Activated naive CD4-positive, alpha-beta T cell treated with anti-CD3 and anti-CD28 coated beads, Interleukin-2, amount 10 ng/mL, durations not matched to agents 5 hours and 36 hours (primary cell): ENCODE measurements around the gene CREBZF. TPM values are rescaled to one million over a fixed set of nuclear protein-coding genes. Genes with fewer than 3 reads are reported as not detected.

ENCODE experiments used
- total RNA-seq, 2 experiments: library from RNA; stranded (reverse); gene quantifications; one replicate each; pipeline ENCODE4 v1.2.3, GENCODE V29; 2021

The CREBZF gene, protein sequence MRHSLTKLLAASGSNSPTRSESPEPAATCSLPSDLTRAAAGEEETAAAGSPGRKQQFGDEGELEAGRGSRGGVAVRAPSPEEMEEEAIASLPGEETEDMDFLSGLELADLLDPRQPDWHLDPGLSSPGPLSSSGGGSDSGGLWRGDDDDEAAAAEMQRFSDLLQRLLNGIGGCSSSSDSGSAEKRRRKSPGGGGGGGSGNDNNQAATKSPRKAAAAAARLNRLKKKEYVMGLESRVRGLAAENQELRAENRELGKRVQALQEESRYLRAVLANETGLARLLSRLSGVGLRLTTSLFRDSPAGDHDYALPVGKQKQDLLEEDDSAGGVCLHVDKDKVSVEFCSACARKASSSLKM
- total RNA-seq: 10 to 100 TPM; 66.7 to 67.0 TPM

GRCh38 chr11:85664615-85665481 is at the start of gene CREBZF:
CREBZF (minus strand) TSS chr11:85665129; CDS start chr11:85664875, 254 bp downstream.

DNA sequence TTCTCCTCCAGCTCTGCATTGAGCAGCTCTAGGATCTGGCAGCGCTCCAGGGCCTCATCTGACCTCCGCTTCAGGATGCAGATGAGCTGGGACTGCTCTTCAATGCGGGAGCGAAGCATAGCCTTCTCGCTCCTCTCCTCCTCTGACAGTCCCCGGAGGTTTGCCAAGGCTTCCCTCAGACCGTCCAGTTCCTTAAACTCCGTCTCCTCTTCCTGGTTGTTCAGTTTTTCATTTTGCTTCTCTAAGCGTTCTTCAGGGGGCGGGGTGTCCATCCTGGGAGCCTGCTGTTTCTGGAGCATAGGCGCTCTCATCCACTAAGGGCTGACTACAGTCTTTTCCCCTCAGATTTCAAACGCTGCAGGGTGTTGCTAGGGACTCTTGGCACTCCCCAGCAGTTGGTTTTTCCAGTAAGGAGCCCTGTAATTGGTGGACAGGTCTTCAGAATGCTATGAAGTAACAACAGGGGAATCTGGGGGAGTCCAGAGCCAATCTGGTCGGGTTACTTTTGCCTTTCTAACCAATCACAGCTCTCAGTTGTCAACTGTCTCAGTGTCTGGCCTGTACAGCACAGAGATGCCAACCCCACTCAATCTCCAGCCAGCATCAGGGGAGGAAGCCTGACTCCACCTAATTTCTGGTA is 21.0 kb upstream of the CREBZF start, which contains the start of gene CCDC89:
Gene CCDC89, minus strand, starts transcription at position 376 of the 640 bp plus-strand sequence. Its CDS starts 65 bp downstream, at position 311.

GRCh38 chr11:85647604-85648299 is 17.2 kb downstream of the CREBZF start, which contains the start of gene TMEM126A:
TMEM126A (plus strand) TSS chr11:85647967; CDS start chr11:85650256, 2,289 bp downstream.

DNA sequence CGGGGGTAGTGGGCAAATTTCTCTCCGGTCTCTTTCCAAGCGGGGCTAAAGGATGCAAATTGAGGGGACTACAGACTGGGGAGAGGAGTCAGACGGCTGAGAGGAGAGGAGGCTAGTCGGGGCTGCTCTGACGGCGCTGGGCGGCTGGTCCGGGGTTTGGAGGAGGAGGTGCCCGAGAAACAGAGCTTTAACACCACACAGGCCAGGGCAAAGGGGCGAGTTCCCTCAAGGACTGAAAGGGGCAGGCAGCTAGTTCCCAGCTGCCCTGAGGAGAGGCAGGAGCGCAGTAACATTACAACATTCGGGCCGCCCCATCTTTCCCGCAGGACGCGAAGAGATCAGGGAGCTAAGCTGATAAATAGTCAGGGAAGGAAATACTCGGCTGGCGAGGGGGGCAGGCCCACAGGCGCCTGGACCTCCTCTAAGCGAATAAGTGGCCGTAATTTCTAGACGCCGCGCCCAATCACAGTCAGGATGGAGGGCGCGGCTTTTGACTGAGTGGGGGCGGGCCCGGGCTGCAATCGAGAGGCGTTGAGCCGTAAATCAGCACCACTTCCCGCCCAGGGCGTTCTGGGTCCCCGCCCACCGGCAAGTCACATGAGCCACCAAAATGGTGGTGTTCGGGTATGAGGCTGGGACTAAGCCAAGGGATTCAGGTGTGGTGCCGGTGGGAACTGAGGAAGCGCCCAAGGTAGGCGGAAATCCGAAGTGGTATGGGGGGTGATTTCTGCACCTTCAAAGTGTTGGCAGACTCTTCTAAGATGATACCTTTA is 36.7 kb downstream of the CREBZF start, which contains the start of gene TMEM126B:
Gene TMEM126B, plus strand, starts transcription at position 596 of the 773 bp plus-strand sequence. Its CDS starts 15 bp downstream, at position 611.

DNA sequence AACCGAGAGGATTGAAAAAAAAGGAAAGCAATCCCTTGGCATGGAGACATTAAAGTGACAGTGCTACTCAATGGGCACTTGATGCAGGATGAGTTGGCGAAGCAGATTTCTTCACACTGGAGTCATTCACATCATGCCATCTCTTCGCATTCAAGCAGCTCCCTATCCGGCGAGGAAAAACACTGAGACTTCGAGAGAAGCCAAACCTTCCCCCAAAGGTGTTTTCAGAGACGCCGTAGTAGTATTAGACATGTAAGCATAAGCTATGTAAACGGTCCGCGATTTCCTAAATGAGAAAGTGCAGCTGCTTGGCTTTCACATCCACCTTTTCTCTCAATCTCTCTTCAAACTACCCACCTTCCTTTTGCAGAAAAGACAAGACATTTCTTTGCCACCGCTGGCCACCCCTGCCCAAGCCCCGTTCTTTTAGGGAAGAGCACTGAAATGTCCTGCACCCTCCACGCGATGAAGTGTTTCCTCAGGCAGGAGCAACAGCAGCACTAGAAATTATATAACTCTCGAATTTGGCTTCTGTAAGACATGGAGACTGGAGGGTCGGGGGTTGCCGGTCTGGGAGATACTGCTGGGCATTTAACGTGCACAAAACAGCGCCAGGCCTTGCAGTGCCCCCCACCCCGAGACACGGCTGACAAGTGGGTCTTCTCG is 37.5 kb downstream of the CREBZF start, which contains the start of gene DLG2:
Gene DLG2, minus strand, starts transcription at position 13 of the 666 bp plus-strand sequence.

Other genes starting within 250 kb of the CREBZF start
- gene DLG2, start 37.8 kb downstream of the CREBZF start, total RNA-seq: 1 to 10 TPM in 1 of 2 experiments, under 1 TPM in 1; 0.78 to 1.1 TPM
- gene TMEM126B, start 36.5 kb downstream of the CREBZF start, total RNA-seq: 10 to 100 TPM; 50.7 to 53.4 TPM
- gene TMEM126A, start 17.2 kb downstream of the CREBZF start, total RNA-seq: 10 to 100 TPM; 26.2 to 28.6 TPM
- under 1 TPM; 0.79 to 0.93 TPM for gene CCDC89, start 21.1 kb upstream of the CREBZF start, total RNA-seq
- 10 to 100 TPM; 61.8 to 62.8 TPM for gene SYTL2, start 146.0 kb upstream of the CREBZF start, total RNA-seq
- not detected for gene CCDC83, start 190.3 kb upstream of the CREBZF start, total RNA-seq